NT2/D1 (cell line): ENCODE data around the gene SAMSN1.

Source experiments
- SUZ12 ChIP-seq: IDR thresholded peaks from 2 replicates; pipeline ENCODE4 v1.6.1; 2011; ENCODE audit not compliant: insufficient read length, insufficient read depth; ENCODE audit errors: extremely low read depth
- ZNF274 ChIP-seq: IDR thresholded peaks from 2 replicates; pipeline ENCODE4 v1.6.1; 2011; ENCODE audit warnings: mild to moderate bottlenecking, low read depth, low read length

GRCh38 chr21:14583629-14584255 is 37.6 kb upstream of the SAMSN1 start:
- no peak for TF ChIP-seq SUZ12
- no peak for TF ChIP-seq ZNF274
